K562 (cell line): ENCODE data around the gene ZNF502.

ENCODE experiments used
- CTCF ChIP-seq, 3 experiments: IDR thresholded peaks in 2 of 3; conservative IDR thresholded peaks in 1 of 3; 2 replicates each; pipeline ENCODE4 v1.5.1; 2011 to 2012; ENCODE audit warnings: low read length in 3 of 3, mild to moderate bottlenecking in 3 of 3, control low read depth in 2 of 3, improper control_type of control experiment in 1 of 3, inconsistent platforms in 1 of 3, low read depth in 1 of 3, mixed read lengths in 1 of 3, moderate library complexity in 1 of 3; ENCODE audit not compliant: insufficient read depth in 2 of 3
- ESRRA ChIP-seq: fragments of 450-650 bp; IDR thresholded peaks from 2 replicates; pipeline ENCODE4 v1.6.1; 2014; ENCODE audit warnings: low read depth, mild to moderate bottlenecking, moderate library complexity, borderline replicate concordance
- EWSR1 ChIP-seq: fragments of 450-650 bp; IDR thresholded peaks from 2 replicates; pipeline ENCODE4 v1.6.1; 2018; ENCODE audit warnings: borderline replicate concordance, mild to moderate bottlenecking, low read depth, moderate library complexity; ENCODE audit not compliant: partially characterized antibody
- GABPA ChIP-seq: fragments of 200-800 bp; sonication (Bioruptor generic); conservative IDR thresholded peaks from 2 replicates; pipeline ENCODE4 v1.6.1; 2016; ENCODE audit warnings: low read depth, missing genetic modification characterization, missing compliant biosample characterization
- POLR2AphosphoS5 ChIP-seq: IDR thresholded peaks from 2 replicates; pipeline ENCODE4 v1.6.1; 2011; ENCODE audit warnings: mild to moderate bottlenecking, low read depth, low read length, moderate library complexity; ENCODE audit not compliant: control insufficient read depth, insufficient read depth
- RFX5 ChIP-seq: IDR thresholded peaks from 2 replicates; pipeline ENCODE4 v1.6.1; 2011; ENCODE audit warnings: low read depth, mild to moderate bottlenecking, improper control_type of control experiment, low read length
- TOE1 ChIP-seq, 2 experiments: fragments of 450-650 bp in 1 of 2; sonication (generic) in 1 of 2; formaldehyde crosslinking in 1 of 2; IDR thresholded peaks; 2 replicates each; pipeline versions ENCODE4 v1.7.1 to v1.8.0; 2016 to 2022; ENCODE audit warnings: borderline replicate concordance in 2 of 2, mild to moderate bottlenecking in 2 of 2, antibody characterized with exemption in 1 of 2, inconsistent platforms in 1 of 2, low read depth in 1 of 2, missing genetic modification reagents in 1 of 2, moderate library complexity in 1 of 2

GRCh38 chr3:44721231-44722102 lies 9.0 kb downstream of the ZNF502 start:
- TF ChIP-seq POLR2AphosphoS5 (no peak), EWSR1 (no peak), CTCF (IDR thresholded peaks at IDR 0.05 in 2 of 3, conservative IDR thresholded peaks at IDR 0.05 in 1 of 3; ENCODE audit: insufficient read depth in 2 of 3, low read depth in 1 of 3, low read length in 3 of 3) (no peak), RFX5 (no peak), ESRRA (no peak), GABPA (tag) (no peak), TOE1 (IDR thresholded peaks at IDR 0.05; ENCODE audit: borderline replicate concordance) (no peak), TOE1 (CRISPR knock-in tag; IDR thresholded peaks at IDR 0.05; ENCODE audit: borderline replicate concordance, low read depth) (no peak)
